ENCODE measurements around the gene GXYLT1.
"Not testable (repeated sequence)": the region's sequence is repeated elsewhere in the genome, so short reads cannot be mapped to it uniquely, and the experiment has no call there.

Gene GXYLT1

GRCh38 chr12:42143452-42144157, 1.1 kb downstream of the GXYLT1 start:
- peak; percentile 52 for DNase-seq

GRCh38 chr12:42141981-42142606, 2.6 kb downstream of the GXYLT1 start:
- DNase-seq = peak; percentile 29

- DNase-seq = peak; percentile 4
These were observed 3.8 kb downstream of the GXYLT1 start for GRCh38 chr12:42140901-42141300.

GRCh38 chr12:42135259-42135814, 9.3 kb downstream of the GXYLT1 start:
- DNase-seq = no peak

GRCh38 chr12:42130672-42131402, 13.8 kb downstream of the GXYLT1 start:
- DNase-seq = no peak

- peak; percentile 86 for DNase-seq
These were observed 15.0 kb downstream of the GXYLT1 start for GRCh38 chr12:42129595-42130204.

- DNase-seq = peak; percentile 68
These were observed 15.8 kb downstream of the GXYLT1 start for GRCh38 chr12:42128888-42129287.

- no peak for DNase-seq
These were observed 16.3 kb downstream of the GXYLT1 start for GRCh38 chr12:42128327-42128726.

GRCh38 chr12:42126963-42127362, 17.7 kb downstream of the GXYLT1 start:
- DNase-seq = no peak

GRCh38 chr12:42125388-42125767, 19.3 kb downstream of the GXYLT1 start:
- DNase-seq = peak; percentile 67

- DNase-seq = peak; percentile 95
These were observed 19.8 kb downstream of the GXYLT1 start for GRCh38 chr12:42124764-42125387.

GRCh38 chr12:42119085-42119633, 25.5 kb downstream of the GXYLT1 start:
- DNase-seq = no peak

- no peak for DNase-seq
These were observed 26.4 kb downstream of the GXYLT1 start for GRCh38 chr12:42118136-42118879.

- no peak for DNase-seq
These were observed 35.6 kb downstream of the GXYLT1 start for GRCh38 chr12:42109031-42109430.

GRCh38 chr12:42106791-42107190, 37.9 kb downstream of the GXYLT1 start:
- not testable (repeated sequence) for DNase-seq

GRCh38 chr12:42104784-42105183, 39.9 kb downstream of the GXYLT1 start:
- no peak for DNase-seq

GRCh38 chr12:42104087-42104486, 40.6 kb downstream of the GXYLT1 start:
- DNase-seq = no peak

GRCh38 chr12:42103155-42103554, 41.5 kb downstream of the GXYLT1 start:
- DNase-seq = no peak

GRCh38 chr12:42102720-42103119, 42.0 kb downstream of the GXYLT1 start:
- no peak for DNase-seq

- no peak for DNase-seq
These were observed 45.2 kb downstream of the GXYLT1 start for GRCh38 chr12:42099433-42099832.

- no peak for DNase-seq
These were observed 46.7 kb downstream of the GXYLT1 start for GRCh38 chr12:42097971-42098370.

- no peak for DNase-seq
These were observed 50.4 kb downstream of the GXYLT1 start for GRCh38 chr12:42094277-42094676.

All from NCI-H82 (cell line).